Epithelial cell of esophagus (primary cell): ENCODE results near the gene PRDM16.

Experiments used
- DNase-seq: peaks from one replicate; pipeline ENCODE4 v3.0.0; 2010; ENCODE audit warnings: low read depth
- H3K4me3 ChIP-seq: 2 replicates; pipeline ENCODE4 v1.5.1; 2011; ENCODE audit warnings: mild to moderate bottlenecking, low read length, control low read depth
- CTCF ChIP-seq: IDR thresholded peaks from 2 replicates; pipeline ENCODE4 v1.5.1; 2011; ENCODE audit warnings: low read depth, mild to moderate bottlenecking, low read length, control low read depth, inconsistent platforms; ENCODE audit not compliant: insufficient read depth; ENCODE audit errors: missing control alignments

Gene PRDM16

GRCh38 chr1:3399732-3400131 is 330.7 kb downstream of the PRDM16 start:
- no peak overlapping the region for H3K4me3 ChIP-seq
- no peak for TF ChIP-seq CTCF
- DNase-seq = no peak

- no peak for TF ChIP-seq CTCF
- H3K4me3 ChIP-seq = no peak overlapping the region
- DNase-seq = no peak
Measured at GRCh38 chr1:3401585-3402257, 332.7 kb downstream of the PRDM16 start.

- no peak for TF ChIP-seq CTCF
- DNase-seq = no peak
- no peak overlapping the region for H3K4me3 ChIP-seq
Measured at GRCh38 chr1:3402258-3403010, 333.4 kb downstream of the PRDM16 start.

GRCh38 chr1:3403011-3403345 is 334.0 kb downstream of the PRDM16 start:
- no peak overlapping the region for H3K4me3 ChIP-seq
- no peak for DNase-seq
- TF ChIP-seq CTCF = no peak

GRCh38 chr1:3403388-3404231 is 334.6 kb downstream of the PRDM16 start:
- no peak overlapping the region for H3K4me3 ChIP-seq
- TF ChIP-seq CTCF = no peak
- DNase-seq = no peak

GRCh38 chr1:3404301-3404700 is 335.3 kb downstream of the PRDM16 start:
- DNase-seq = no peak
- no peak for TF ChIP-seq CTCF
- H3K4me3 ChIP-seq = no peak overlapping the region
